IPS-18a (cell line): ENCODE results near the gene RUFY1.
"Not testable (repeated sequence)": the region's sequence is repeated elsewhere in the genome, so short reads cannot be mapped to it uniquely, and the experiment has no call there.

Source experiments
- H3K27ac ChIP-seq: one replicate; pipeline ENCODE4 v1.5.1; 2013; ENCODE audit warnings: low read length
- H3K27me3 ChIP-seq: one replicate; pipeline ENCODE4 v1.6.1; 2013; ENCODE audit warnings: mild to moderate bottlenecking, low read length; ENCODE audit not compliant: control insufficient read depth, insufficient read depth
- H3K36me3 ChIP-seq: one replicate; pipeline ENCODE4 v1.6.1; 2013; ENCODE audit warnings: low read depth, low read length; ENCODE audit not compliant: control insufficient read depth
- H3K4me1 ChIP-seq: one replicate; pipeline ENCODE4 v1.6.1; 2013; ENCODE audit warnings: low read depth, low read length; ENCODE audit not compliant: control insufficient read depth
- H3K4me3 ChIP-seq: one replicate; pipeline ENCODE4 v1.5.1; 2013; ENCODE audit warnings: low read length
- H3K9ac ChIP-seq: one replicate; pipeline ENCODE4 v1.6.1; 2013; ENCODE audit warnings: mild to moderate bottlenecking, low read length, moderate library complexity
- H3K9me3 ChIP-seq: one replicate; pipeline ENCODE4 v1.6.1; 2013; ENCODE audit warnings: low read depth, low read length; ENCODE audit not compliant: control insufficient read depth

RUFY1 gene

GRCh38 chr5:179553006-179553405, 2.7 kb downstream of the RUFY1 start:
- Histone ChIP-seq H3K4me1 (peaks cover 7% of the 10 kb centered on the region), H3K9me3 (no peaks in the 10 kb centered on the region), H3K27ac (no peak overlapping the region), H3K9ac (no peak overlapping the region), H3K4me3 (no peak overlapping the region), H3K36me3 (no peaks in the 10 kb centered on the region), H3K27me3 (no peaks in the 10 kb centered on the region)

GRCh38 chr5:179553875-179554274, 3.5 kb downstream of the RUFY1 start:
- Histone ChIP-seq H3K36me3 (no peaks in the 10 kb centered on the region), H3K4me3 (no peak overlapping the region), H3K9ac (no peak overlapping the region), H3K9me3 (no peaks in the 10 kb centered on the region), H3K27me3 (no peaks in the 10 kb centered on the region), H3K4me1 (peaks cover 7% of the 10 kb centered on the region), H3K27ac (no peak overlapping the region)

- Histone ChIP-seq H3K27me3 (no peaks in the 10 kb centered on the region), H3K9me3 (no peaks in the 10 kb centered on the region), H3K4me1 (peaks cover 2% of the 10 kb centered on the region), H3K27ac (no peak overlapping the region), H3K36me3 (no peaks in the 10 kb centered on the region), H3K4me3 (no peak overlapping the region), H3K9ac (no peak overlapping the region)
Observed at GRCh38 chr5:179554981-179555380, 4.6 kb downstream of the RUFY1 start.

GRCh38 chr5:179558261-179558799, 8.0 kb downstream of the RUFY1 start:
- peak overlapping the region; percentile 99 for H3K27ac ChIP-seq

GRCh38 chr5:179558932-179559283, 8.6 kb downstream of the RUFY1 start:
- peak overlapping the region; percentile 97 for H3K4me3 ChIP-seq
- H3K27ac ChIP-seq, result peak overlapping the region; percentile 99
- H3K4me1 ChIP-seq, result no peaks in the 10 kb centered on the region
- H3K27me3 ChIP-seq, result no peaks in the 10 kb centered on the region
- H3K9me3 ChIP-seq, result no peaks in the 10 kb centered on the region
- peaks cover 19% of the 10 kb centered on the region for H3K36me3 ChIP-seq
- H3K9ac ChIP-seq, result peak overlapping the region; percentile 97

More at GRCh38 chr5:179558261-179558799, 8.0 kb downstream of the RUFY1 start:
- H3K4me3 ChIP-seq, result peak overlapping the region; percentile 97
- peak overlapping the region; percentile 97 for H3K9ac ChIP-seq
- H3K9me3 ChIP-seq, H3K4me1 ChIP-seq, H3K27me3 ChIP-seq: not testable (repeated sequence)
- peaks cover 15% of the 10 kb centered on the region for H3K36me3 ChIP-seq

GRCh38 chr5:179559284-179560252, 9.2 kb downstream of the RUFY1 start:
- H3K4me1 ChIP-seq, result no peaks in the 10 kb centered on the region
- H3K27ac ChIP-seq, result peak overlapping the region; percentile 99
- H3K9me3 ChIP-seq, result no peaks in the 10 kb centered on the region
- no peaks in the 10 kb centered on the region for H3K27me3 ChIP-seq
- peaks cover 24% of the 10 kb centered on the region for H3K36me3 ChIP-seq
- peak overlapping the region; percentile 97 for H3K4me3 ChIP-seq
- peak overlapping the region; percentile 97 for H3K9ac ChIP-seq

GRCh38 chr5:179564526-179564925, 14.2 kb downstream of the RUFY1 start:
- Histone ChIP-seq H3K4me1 (no peaks in the 10 kb centered on the region), H3K4me3 (no peak overlapping the region), H3K9ac (no peak overlapping the region), H3K27ac (no peak overlapping the region), H3K36me3 (peaks cover 58% of the 10 kb centered on the region), H3K27me3 (no peaks in the 10 kb centered on the region), H3K9me3 (no peaks in the 10 kb centered on the region)

- Histone ChIP-seq H3K36me3 (peaks cover 72% of the 10 kb centered on the region), H3K4me1 (no peaks in the 10 kb centered on the region), H3K27me3 (no peaks in the 10 kb centered on the region), H3K4me3 (no peak overlapping the region), H3K9ac (no peak overlapping the region), H3K9me3 (no peaks in the 10 kb centered on the region), H3K27ac (no peak overlapping the region)
Observed at GRCh38 chr5:179568721-179569120, 18.4 kb downstream of the RUFY1 start.

GRCh38 chr5:179572386-179572785, 22.0 kb downstream of the RUFY1 start:
- Histone ChIP-seq H3K27me3 (no peaks in the 10 kb centered on the region), H3K27ac (no peak overlapping the region), H3K9ac (no peak overlapping the region), H3K9me3 (no peaks in the 10 kb centered on the region), H3K4me3 (no peak overlapping the region), H3K36me3 (peaks cover 67% of the 10 kb centered on the region), H3K4me1 (no peaks in the 10 kb centered on the region)

- Histone ChIP-seq H3K4me1 (no peaks in the 10 kb centered on the region), H3K27me3 (no peaks in the 10 kb centered on the region), H3K36me3 (peaks cover 46% of the 10 kb centered on the region), H3K9me3 (no peaks in the 10 kb centered on the region), H3K4me3 (no peak overlapping the region), H3K27ac (no peak overlapping the region), H3K9ac (no peak overlapping the region)
Observed at GRCh38 chr5:179577286-179577960, 27.1 kb downstream of the RUFY1 start.

GRCh38 chr5:179585941-179586401, 35.6 kb downstream of the RUFY1 start:
- no peak overlapping the region for H3K4me3 ChIP-seq
- H3K9ac ChIP-seq, result peak overlapping the region; percentile 7
- no peaks in the 10 kb centered on the region for H3K4me1 ChIP-seq
- no peaks in the 10 kb centered on the region for H3K27me3 ChIP-seq
- no peaks in the 10 kb centered on the region for H3K9me3 ChIP-seq
- peaks cover 55% of the 10 kb centered on the region for H3K36me3 ChIP-seq
- H3K27ac ChIP-seq, result no peak overlapping the region
